DOHH2 (cell line): ENCODE data around the gene PKDCC.

ENCODE experiments used
- H3F3A ChIP-seq: fragments of 200-600 bp; sonication (generic), shearing (Covaris generic); 2 replicates; pipeline ENCODE4 v1.6.0; 2016; ENCODE audit warnings: antibody characterized with exemption, mild to moderate bottlenecking; ENCODE audit not compliant: control insufficient read depth, insufficient read depth
- H3K27ac ChIP-seq: fragments of 200-600 bp; sonication (generic); 2 replicates; pipeline ENCODE4 v1.5.1; 2014; ENCODE audit warnings: low read depth, mild to moderate bottlenecking, low read length, moderate library complexity
- H3K27me3 ChIP-seq: fragments of 200-600 bp; sonication (generic); 2 replicates; pipeline ENCODE4 v1.6.1; 2014; ENCODE audit warnings: mild to moderate bottlenecking, low read length, mixed read lengths; ENCODE audit not compliant: control insufficient read depth
- H3K36me3 ChIP-seq: fragments of 200-600 bp; sonication (generic); 2 replicates; pipeline ENCODE4 v1.6.1; 2014; ENCODE audit warnings: mild to moderate bottlenecking, low read length, moderate library complexity, mixed read lengths; ENCODE audit not compliant: control insufficient read depth
- H3K4me1 ChIP-seq: fragments of 200-600 bp; sonication (generic); 2 replicates; pipeline ENCODE4 v1.6.1; 2014; ENCODE audit warnings: mild to moderate bottlenecking, low read length, mixed read lengths; ENCODE audit not compliant: control insufficient read depth
- H3K4me2 ChIP-seq: fragments of 200-600 bp; sonication (generic); 2 replicates; pipeline ENCODE4 v1.6.0; 2014; ENCODE audit warnings: mild to moderate bottlenecking, low read length, moderate library complexity
- H3K4me3 ChIP-seq: fragments of 200-600 bp; sonication (generic); 2 replicates; pipeline ENCODE4 v1.5.1; 2014; ENCODE audit warnings: mild to moderate bottlenecking, low read length, mixed read lengths
- H3K79me2 ChIP-seq: fragments of 200-600 bp; sonication (generic); 2 replicates; pipeline ENCODE4 v1.6.1; 2014; ENCODE audit warnings: mild to moderate bottlenecking, low read length, mixed read lengths; ENCODE audit not compliant: control insufficient read depth
- H3K9me2 ChIP-seq: fragments of 200-600 bp; sonication (generic); replicated peaks from 2 replicates; pipeline ENCODE4 v1.6.1; 2014; ENCODE audit warnings: mild to moderate bottlenecking, low read length, mixed read lengths; ENCODE audit not compliant: control insufficient read depth
- H3K9me3 ChIP-seq: fragments of 200-600 bp; sonication (generic); 2 replicates; pipeline ENCODE4 v1.6.1; 2014; ENCODE audit warnings: antibody characterized with exemption, low read length, mixed read lengths; ENCODE audit not compliant: control insufficient read depth, insufficient read depth
- H4K20me1 ChIP-seq: fragments of 200-600 bp; sonication (generic); 2 replicates; pipeline ENCODE4 v1.6.0; 2014; ENCODE audit warnings: low read depth, mild to moderate bottlenecking, antibody characterized with exemption, low read length, moderate library complexity; ENCODE audit not compliant: control insufficient read depth, insufficient read depth
- EZH2phosphoT487 ChIP-seq: fragments of 200-600 bp; sonication (generic); IDR thresholded peaks from 2 replicates; pipeline ENCODE4 v1.6.1; 2017; ENCODE audit warnings: borderline replicate concordance, mild to moderate bottlenecking, antibody characterized with exemption, low read length, moderate library complexity, mixed read lengths
- TF ChIP-seq, protein P1 (sequence below): fragments of 200-600 bp; sonication (generic); IDR thresholded peaks from one replicate; pipeline ENCODE4 v1.5.1; 2014; ENCODE audit warnings: antibody characterized with exemption, mild to moderate bottlenecking, low read depth, low read length; ENCODE audit not compliant: poor library complexity, severe bottlenecking

PKDCC gene

DNA sequence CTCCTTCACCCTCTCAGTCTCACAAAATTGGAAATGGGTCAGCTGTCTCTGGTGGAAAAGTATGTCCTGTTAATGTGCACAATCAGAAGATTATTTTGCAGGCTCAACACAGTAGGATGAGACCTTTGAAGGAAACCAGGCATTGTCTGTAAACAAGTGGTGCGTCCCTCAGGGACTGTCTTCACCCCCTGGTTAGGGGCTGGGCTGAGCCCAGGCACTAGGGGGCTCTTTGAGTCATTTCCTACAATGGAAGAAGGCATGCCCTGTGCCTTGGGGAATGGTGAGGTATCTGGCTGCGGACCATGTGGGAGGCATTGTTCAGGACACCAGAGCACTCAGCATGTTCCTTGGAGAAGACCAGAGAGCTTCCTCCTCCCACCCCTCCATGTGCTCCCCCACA, 26.8 kb downstream of the PKDCC start:
- Histone ChIP-seq H3K4me2 (no peak overlapping the region), H3K9me2 (no peaks in the 10 kb centered on the region), H3K4me3 (no peak overlapping the region), H3K79me2 (no peaks in the 10 kb centered on the region), H3K27me3 (peaks cover 3% of the 10 kb centered on the region; the same call in 1 of the 2 replicates), H3K9me3 (no peaks in the 10 kb centered on the region), H3K4me1 (no peaks in the 10 kb centered on the region), H4K20me1 (no peaks in the 10 kb centered on the region), H3F3A (no peaks in the 10 kb centered on the region), H3K36me3 (no peaks in the 10 kb centered on the region), H3K27ac (no peak overlapping the region)
- TF ChIP-seq EZH2phosphoT487 = no peak
- TF ChIP-seq, protein P1, sequence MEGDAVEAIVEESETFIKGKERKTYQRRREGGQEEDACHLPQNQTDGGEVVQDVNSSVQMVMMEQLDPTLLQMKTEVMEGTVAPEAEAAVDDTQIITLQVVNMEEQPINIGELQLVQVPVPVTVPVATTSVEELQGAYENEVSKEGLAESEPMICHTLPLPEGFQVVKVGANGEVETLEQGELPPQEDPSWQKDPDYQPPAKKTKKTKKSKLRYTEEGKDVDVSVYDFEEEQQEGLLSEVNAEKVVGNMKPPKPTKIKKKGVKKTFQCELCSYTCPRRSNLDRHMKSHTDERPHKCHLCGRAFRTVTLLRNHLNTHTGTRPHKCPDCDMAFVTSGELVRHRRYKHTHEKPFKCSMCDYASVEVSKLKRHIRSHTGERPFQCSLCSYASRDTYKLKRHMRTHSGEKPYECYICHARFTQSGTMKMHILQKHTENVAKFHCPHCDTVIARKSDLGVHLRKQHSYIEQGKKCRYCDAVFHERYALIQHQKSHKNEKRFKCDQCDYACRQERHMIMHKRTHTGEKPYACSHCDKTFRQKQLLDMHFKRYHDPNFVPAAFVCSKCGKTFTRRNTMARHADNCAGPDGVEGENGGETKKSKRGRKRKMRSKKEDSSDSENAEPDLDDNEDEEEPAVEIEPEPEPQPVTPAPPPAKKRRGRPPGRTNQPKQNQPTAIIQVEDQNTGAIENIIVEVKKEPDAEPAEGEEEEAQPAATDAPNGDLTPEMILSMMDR = peak; percentile 20

DNA sequence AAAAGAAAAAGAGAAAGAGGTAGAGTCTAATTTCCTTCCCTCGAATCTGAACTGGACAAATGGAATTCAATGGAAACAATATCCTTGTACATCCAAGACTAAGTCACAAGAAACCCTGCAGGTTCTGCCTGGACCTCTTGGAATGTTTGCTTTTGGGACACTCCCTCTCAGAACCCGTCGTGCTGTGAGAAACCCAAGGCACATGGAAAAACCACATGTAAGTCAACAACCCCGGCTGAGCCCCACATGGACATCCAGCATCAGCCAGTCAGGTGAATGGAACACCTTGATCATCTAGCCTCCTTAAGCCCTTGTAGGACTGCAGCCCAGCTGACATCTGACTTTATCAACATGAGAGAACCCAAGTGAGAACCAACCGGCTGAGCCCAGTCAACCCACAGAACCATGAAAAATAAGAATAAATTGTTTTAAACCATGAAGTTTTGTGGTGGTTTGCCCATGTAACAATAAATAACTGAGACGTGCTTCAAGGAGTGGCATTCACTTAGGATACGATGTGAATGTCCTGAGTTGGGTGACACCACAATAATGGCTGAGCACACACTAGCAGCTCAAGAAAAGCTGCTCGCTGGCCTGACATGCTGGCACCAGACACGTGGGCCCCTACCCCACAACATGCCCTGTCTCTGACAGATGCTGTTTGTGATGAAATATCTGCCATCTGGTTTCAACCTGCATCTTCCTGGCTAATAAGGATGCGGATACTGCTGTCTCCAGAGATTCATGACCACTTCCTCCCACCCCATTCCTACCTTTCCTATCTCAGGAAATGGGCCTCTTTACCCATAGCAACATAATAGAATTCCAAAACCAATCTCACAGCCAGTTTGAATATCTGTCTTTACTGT, 28.8 kb downstream of the PKDCC start:
- no peak for TF ChIP-seq EZH2phosphoT487
- TF ChIP-seq, protein P1 = no peak
- H3K36me3 ChIP-seq = no peaks in the 10 kb centered on the region
- no peaks in the 10 kb centered on the region for H3K79me2 ChIP-seq
- no peaks in the 10 kb centered on the region for H4K20me1 ChIP-seq
- H3F3A ChIP-seq = no peaks in the 10 kb centered on the region
- no peaks in the 10 kb centered on the region for H3K4me1 ChIP-seq
- H3K4me3 ChIP-seq = no peak overlapping the region
- H3K27ac ChIP-seq = no peak overlapping the region
- no peaks in the 10 kb centered on the region for H3K9me2 ChIP-seq
- no peak overlapping the region for H3K4me2 ChIP-seq
- peaks cover 7% of the 10 kb centered on the region; the same call in 1 of the 2 replicates for H3K27me3 ChIP-seq
- H3K9me3 ChIP-seq = no peaks in the 10 kb centered on the region

DNA sequence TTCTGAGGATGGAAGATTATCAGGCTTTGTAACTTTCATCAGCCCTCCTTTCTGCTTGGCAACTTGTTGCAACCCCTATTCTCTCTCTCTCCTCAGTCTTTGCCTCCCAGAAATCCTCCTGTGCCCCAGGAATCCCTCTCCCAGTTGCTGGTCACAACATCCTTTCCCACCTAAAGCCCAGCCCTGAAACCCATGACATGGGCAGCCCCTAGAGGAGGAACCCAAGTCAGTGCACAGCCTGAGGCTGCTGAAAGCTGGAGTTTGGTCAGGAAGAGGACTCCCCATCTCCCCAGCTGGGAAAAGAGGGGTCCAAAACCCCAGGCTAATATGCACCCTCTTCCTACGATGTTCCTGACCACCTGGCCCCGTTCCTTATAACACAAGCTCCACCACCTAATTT, 29.5 kb downstream of the PKDCC start:
- H3K9me3 ChIP-seq = no peaks in the 10 kb centered on the region
- no peak overlapping the region for H3K4me2 ChIP-seq
- no peaks in the 10 kb centered on the region for H3K9me2 ChIP-seq
- TF ChIP-seq, protein P1 = no peak
- TF ChIP-seq EZH2phosphoT487 = no peak
- H3K27ac ChIP-seq = no peak overlapping the region
- no peaks in the 10 kb centered on the region for H3K79me2 ChIP-seq
- H3F3A ChIP-seq = no peaks in the 10 kb centered on the region
- H3K4me3 ChIP-seq = no peak overlapping the region
- no peaks in the 10 kb centered on the region for H3K36me3 ChIP-seq
- no peaks in the 10 kb centered on the region for H4K20me1 ChIP-seq
- H3K27me3 ChIP-seq = peaks cover 7% of the 10 kb centered on the region; the same call in 1 of the 2 replicates
- H3K4me1 ChIP-seq = no peaks in the 10 kb centered on the region
